SU-DHL-6 (cell line): ENCODE measurements around the gene RANBP2.

ENCODE experiments used
- CTCF ChIP-seq: fragments of 200-600 bp; sonication (generic); IDR thresholded peaks from one replicate; pipeline ENCODE4 v1.5.1; 2017; ENCODE audit warnings: antibody characterized with exemption, mild to moderate bottlenecking, low read length, moderate library complexity; ENCODE audit not compliant: insufficient read depth, poor library complexity, severe bottlenecking
- EZH2phosphoT487 ChIP-seq: fragments of 200-600 bp; sonication (generic), shearing (Covaris generic); conservative IDR thresholded peaks from 2 replicates; pipeline ENCODE4 v1.6.1; 2018; ENCODE audit warnings: mild to moderate bottlenecking, antibody characterized with exemption, low read length, moderate library complexity, mixed read lengths

- TF ChIP-seq CTCF (no peak), EZH2phosphoT487 (no peak)
These were observed 27.8 kb upstream of the RANBP2 start for GRCh38 chr2:108691447-108691846.
